Esophagus (tissue), 2 donors: ENCODE data around the gene VAPA. TPM values are rescaled to one million over a fixed set of nuclear protein-coding genes. Genes with fewer than 3 reads are reported as not detected.
"Not testable (repeated sequence)": the region's sequence is repeated elsewhere in the genome, so short reads cannot be mapped to it uniquely, and the experiment has no call there.

Source experiments
- H3K27ac ChIP-seq, 2 donors: one replicate each; pipeline ENCODE4 v1.5.1; 2013; ENCODE audit warnings: low read depth in 2 of 2, mild to moderate bottlenecking in 2 of 2, inconsistent platforms in 1 of 2, low read length in 1 of 2, moderate library complexity in 1 of 2
- H3K27me3 ChIP-seq, 2 donors: one replicate each; pipeline ENCODE4 v1.6.1; 2013; ENCODE audit warnings: low read length in 2 of 2, control low read depth in 1 of 2, mild to moderate bottlenecking in 1 of 2; ENCODE audit not compliant: insufficient read depth in 2 of 2, control insufficient read depth in 1 of 2
- H3K36me3 ChIP-seq, 2 donors: one replicate each; pipeline ENCODE4 v1.6.1; 2013; ENCODE audit warnings: low read length in 1 of 2; ENCODE audit not compliant: control insufficient read depth in 2 of 2, insufficient read depth in 2 of 2
- H3K4me1 ChIP-seq, 2 donors: one replicate each; pipeline ENCODE4 v1.6.1; 2013; ENCODE audit warnings: low read length in 1 of 2; ENCODE audit not compliant: control insufficient read depth in 2 of 2, insufficient read depth in 2 of 2
- H3K4me3 ChIP-seq, 2 donors: one replicate each; pipeline ENCODE4 v1.5.1; 2013; ENCODE audit warnings: low read length in 2 of 2, mild to moderate bottlenecking in 2 of 2, low read depth in 1 of 2, moderate library complexity in 1 of 2
- H3K9me3 ChIP-seq, 2 donors: one replicate each; pipeline ENCODE4 v1.6.1; 2013; ENCODE audit warnings: mild to moderate bottlenecking in 2 of 2, low read depth in 1 of 2, low read length in 1 of 2, moderate library complexity in 1 of 2; ENCODE audit not compliant: control insufficient read depth in 2 of 2, insufficient read depth in 1 of 2
- WGBS, 2 donors: extraction: QIAGEN DNeasy Blood & Tissue Kit; methylation state at CpG; one replicate each; pipeline ENCODE4 v1.1.7; 2013; 5-methylcytosine and 5-hydroxymethylcytosine counted together
- polyA plus RNA-seq, 2 donors: library from polyadenylated mRNA; stranded (reverse); fragments of 200-250 nt; gene quantifications; one replicate each; pipeline ENCODE4 v1.2.3, GENCODE V29; 2013
- donor health status: healthy with polysubstance abuse.
- donor health status: Bipolar disorder and iron deficiency.

Gene VAPA
- polyA plus RNA-seq, 2 donors: 127 to 189 TPM

DNA sequence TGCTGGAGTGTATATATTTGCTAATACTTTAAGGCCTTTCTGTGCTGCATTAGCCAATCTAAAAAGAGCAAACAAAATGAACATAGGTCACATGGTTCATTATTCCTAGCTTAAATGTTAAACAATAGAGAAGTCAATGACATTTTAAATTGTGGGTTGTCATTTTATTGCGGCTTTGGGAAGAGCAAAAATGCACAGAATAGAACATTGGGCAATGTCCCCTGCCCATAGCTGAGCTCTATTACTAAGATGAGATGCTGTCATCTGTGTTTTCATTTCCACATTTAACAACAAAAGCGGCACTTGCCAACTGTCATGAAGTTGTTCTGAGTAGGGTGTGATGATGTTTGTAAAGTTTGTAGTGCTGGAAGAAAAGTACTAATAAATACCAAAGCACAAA is 3.2 kb upstream of the VAPA start:
- no peaks in the 10 kb centered on the region for H3K27me3 ChIP-seq
- H3K36me3 ChIP-seq: peaks cover 0 to 2% of the 10 kb centered on the region in 2 donors
- H3K27ac ChIP-seq: no peak overlapping the region
- H3K9me3 ChIP-seq: no peaks in the 10 kb centered on the region
- H3K4me1 ChIP-seq: no peaks in the 10 kb centered on the region
- no peak overlapping the region for H3K4me3 ChIP-seq
- WGBS, 2 donors: 90 to 93% methylated on average over 2 of the region's 2 CpGs

DNA sequence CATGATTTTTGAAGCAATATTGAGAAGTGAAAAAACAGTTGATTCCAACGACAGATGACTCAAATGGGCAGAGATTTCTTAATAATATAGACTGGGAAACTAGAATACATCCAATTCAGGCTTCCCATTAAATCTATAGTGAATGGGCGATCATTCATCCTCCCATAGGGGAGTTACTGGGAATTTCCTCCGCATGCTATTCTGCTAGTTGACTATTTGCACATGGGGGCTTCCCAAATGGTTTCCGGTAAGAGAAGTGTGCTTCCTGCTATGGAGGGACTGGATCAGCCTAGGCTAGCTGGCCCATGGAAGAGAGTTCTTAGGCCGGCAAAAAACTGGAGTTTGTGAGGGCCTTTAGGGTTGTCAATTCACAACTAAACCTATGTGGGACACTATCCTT is 2.6 kb upstream of the VAPA start:
- H3K9me3 ChIP-seq: no peaks in the 10 kb centered on the region
- peaks cover 0 to 2% of the 10 kb centered on the region in 2 donors for H3K36me3 ChIP-seq
- no peak overlapping the region for H3K4me3 ChIP-seq
- WGBS, 2 donors: 92% methylated on average over 5 of the region's 5 CpGs
- H3K4me1 ChIP-seq: no peaks in the 10 kb centered on the region
- no peaks in the 10 kb centered on the region for H3K27me3 ChIP-seq
- no peak overlapping the region for H3K27ac ChIP-seq

- H3K4me1 ChIP-seq, H3K4me3 ChIP-seq, H3K9me3 ChIP-seq, H3K27me3 ChIP-seq, H3K36me3 ChIP-seq, H3K27ac ChIP-seq: not testable (repeated sequence)
- WGBS, 2 donors: 97 to 100% methylated on average over 1 of the region's 1 CpG
Measured at GRCh38 chr18:9912285-9912684, 1.5 kb upstream of the VAPA start.

GRCh38 chr18:9913151-9913525 is 678 bp upstream of the VAPA start:
- peak overlapping the region; percentile 87 to 98 for H3K27ac ChIP-seq
- peaks cover 0 to 2% of the 10 kb centered on the region in 2 donors for H3K36me3 ChIP-seq
- WGBS, 2 donors: 8% methylated on average over 12 of the region's 12 CpGs
- peak overlapping the region; percentile 85 to 90 for H3K4me3 ChIP-seq
- no peaks in the 10 kb centered on the region for H3K4me1 ChIP-seq
- H3K27me3 ChIP-seq: no peaks in the 10 kb centered on the region
- no peaks in the 10 kb centered on the region for H3K9me3 ChIP-seq

DNA sequence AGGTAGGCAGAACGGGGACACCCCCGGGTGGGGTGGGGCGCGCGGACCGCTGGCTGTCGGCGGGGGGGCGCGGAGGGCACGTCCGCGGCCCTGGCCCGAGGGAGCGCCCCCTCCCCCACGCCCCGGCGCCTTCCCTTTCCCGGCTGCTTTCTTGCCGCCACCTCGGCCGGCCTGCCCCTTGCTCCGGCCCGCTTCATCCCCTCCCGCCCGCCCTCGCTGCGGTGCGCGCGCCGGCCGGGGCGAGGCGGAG is 443 bp downstream of the VAPA start:
- Histone ChIP-seq H3K4me1 (peaks cover 2% of the 10 kb centered on the region in 2 donors), H3K27me3 (no peaks in the 10 kb centered on the region), H3K4me3 (peak overlapping the region; percentile 85 to 90), H3K27ac (peak overlapping the region; percentile 98 to 100), H3K36me3 (no peaks in the 10 kb centered on the region), H3K9me3 (no peaks in the 10 kb centered on the region)
- WGBS, 2 donors: 0 to 1% methylated on average over 7 to 35 of the region's 35 CpGs

GRCh38 chr18:9914584-9915290 is 921 bp downstream of the VAPA start:
- no peaks in the 10 kb centered on the region for H3K36me3 ChIP-seq
- H3K27ac ChIP-seq: peak overlapping the region; percentile 98 to 100
- peaks cover 2 to 3% of the 10 kb centered on the region in 2 donors for H3K4me1 ChIP-seq
- no peaks in the 10 kb centered on the region for H3K9me3 ChIP-seq
- 0% methylated on average over 68 to 77 of the region's 77 CpGs for WGBS, 2 donors
- no peaks in the 10 kb centered on the region for H3K27me3 ChIP-seq
- H3K4me3 ChIP-seq: peak overlapping the region; percentile 85 to 90

DNA sequence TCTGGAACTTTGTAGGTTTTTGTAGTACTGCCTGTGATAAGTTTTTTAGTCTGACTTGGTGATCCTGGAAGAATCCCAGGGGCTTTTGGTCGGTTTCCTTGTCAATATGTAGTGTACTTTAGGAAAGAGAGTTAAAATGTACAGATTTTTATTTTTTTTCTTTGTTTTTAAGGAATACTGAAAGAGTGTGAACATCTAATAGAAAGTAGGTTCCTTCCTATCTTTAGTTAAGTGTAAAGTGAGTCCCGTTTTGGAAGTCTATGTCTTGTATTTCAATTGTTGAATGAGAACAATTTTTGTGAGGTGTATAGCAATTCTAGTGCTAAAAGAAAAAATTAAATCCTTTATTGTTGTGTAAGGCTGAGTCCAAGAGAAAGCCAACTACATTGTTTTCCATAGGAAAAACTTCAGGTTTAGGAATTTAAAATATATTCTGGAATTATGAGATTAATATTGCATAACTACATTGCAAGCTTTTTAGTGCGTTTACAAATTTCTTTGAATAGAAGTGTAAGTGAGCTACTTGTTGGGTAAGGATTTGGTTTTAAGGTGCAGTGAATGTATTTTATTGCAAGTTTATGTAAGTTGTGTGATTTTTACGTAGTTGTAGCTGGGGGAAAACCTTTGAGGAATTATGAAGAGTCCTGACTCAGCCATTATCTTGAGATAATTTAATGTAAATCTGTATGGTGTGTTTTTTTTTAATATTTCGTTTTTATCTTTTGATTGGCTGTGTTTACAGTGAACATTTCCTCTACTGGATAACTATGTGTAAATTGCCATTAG is 1.7 kb downstream of the VAPA start:
- WGBS, 2 donors: 5 to 8% methylated on average over 5 of the region's 5 CpGs
- H3K27ac ChIP-seq: peak overlapping the region; percentile 98 to 100
- peak overlapping the region; percentile 85 to 90 for H3K4me3 ChIP-seq
- H3K9me3 ChIP-seq: no peaks in the 10 kb centered on the region
- H3K36me3 ChIP-seq: no peaks in the 10 kb centered on the region
- peaks cover 2 to 7% of the 10 kb centered on the region in 2 donors for H3K4me1 ChIP-seq
- no peaks in the 10 kb centered on the region for H3K27me3 ChIP-seq

DNA sequence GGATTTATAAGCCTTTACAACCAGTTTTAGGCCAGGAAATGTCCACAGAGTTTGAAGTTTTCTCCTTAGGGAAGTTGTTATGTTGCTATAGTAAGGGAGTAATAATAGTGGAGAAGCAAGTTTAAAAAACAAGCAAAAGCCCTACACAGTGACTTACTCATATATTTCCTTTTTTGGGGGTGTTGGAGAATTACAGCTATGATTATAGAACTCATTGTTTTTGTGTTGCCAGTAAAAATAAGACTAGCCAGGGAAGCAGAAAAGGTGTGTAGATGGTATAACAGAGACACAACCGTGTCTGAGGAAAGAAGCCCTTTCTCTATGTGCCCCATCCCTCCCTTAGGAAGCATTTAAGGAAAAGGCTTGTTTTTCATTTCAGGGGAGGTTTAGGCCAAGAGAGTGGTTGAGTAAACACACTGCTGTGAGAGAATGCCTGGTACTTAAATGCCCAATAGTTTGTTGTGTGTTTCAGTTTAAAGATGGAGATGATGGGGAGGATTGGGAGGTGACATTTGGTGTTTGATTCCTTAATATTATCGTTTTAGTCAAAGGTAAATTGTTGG is 2.3 kb downstream of the VAPA start:
- WGBS, 2 donors: 4 to 5% methylated on average over 2 of the region's 2 CpGs
- Histone ChIP-seq H3K4me1 (peaks cover 2 to 8% of the 10 kb centered on the region in 2 donors), H3K27ac (peak overlapping the region; percentile 52 to 73), H3K4me3 (peak overlapping the region in 1 of 2 donors; percentile 90), H3K27me3 (no peaks in the 10 kb centered on the region), H3K9me3 (no peaks in the 10 kb centered on the region), H3K36me3 (no peaks in the 10 kb centered on the region)

GRCh38 chr18:9916808-9917207 is 3.0 kb downstream of the VAPA start:
- H3K4me1 ChIP-seq: peaks cover 2 to 8% of the 10 kb centered on the region in 2 donors

More at GRCh38 chr18:9916808-9917207, 3.0 kb downstream of the VAPA start:
- 71 to 73% methylated on average over 3 of the region's 3 CpGs for WGBS, 2 donors
- no peaks in the 10 kb centered on the region for H3K36me3 ChIP-seq
- H3K9me3 ChIP-seq: no peaks in the 10 kb centered on the region
- no peak overlapping the region for H3K4me3 ChIP-seq
- H3K27me3 ChIP-seq: no peaks in the 10 kb centered on the region
- no peak overlapping the region for H3K27ac ChIP-seq
